ENCODE measurements around the gene PDZRN3.

Gene PDZRN3

DNA sequence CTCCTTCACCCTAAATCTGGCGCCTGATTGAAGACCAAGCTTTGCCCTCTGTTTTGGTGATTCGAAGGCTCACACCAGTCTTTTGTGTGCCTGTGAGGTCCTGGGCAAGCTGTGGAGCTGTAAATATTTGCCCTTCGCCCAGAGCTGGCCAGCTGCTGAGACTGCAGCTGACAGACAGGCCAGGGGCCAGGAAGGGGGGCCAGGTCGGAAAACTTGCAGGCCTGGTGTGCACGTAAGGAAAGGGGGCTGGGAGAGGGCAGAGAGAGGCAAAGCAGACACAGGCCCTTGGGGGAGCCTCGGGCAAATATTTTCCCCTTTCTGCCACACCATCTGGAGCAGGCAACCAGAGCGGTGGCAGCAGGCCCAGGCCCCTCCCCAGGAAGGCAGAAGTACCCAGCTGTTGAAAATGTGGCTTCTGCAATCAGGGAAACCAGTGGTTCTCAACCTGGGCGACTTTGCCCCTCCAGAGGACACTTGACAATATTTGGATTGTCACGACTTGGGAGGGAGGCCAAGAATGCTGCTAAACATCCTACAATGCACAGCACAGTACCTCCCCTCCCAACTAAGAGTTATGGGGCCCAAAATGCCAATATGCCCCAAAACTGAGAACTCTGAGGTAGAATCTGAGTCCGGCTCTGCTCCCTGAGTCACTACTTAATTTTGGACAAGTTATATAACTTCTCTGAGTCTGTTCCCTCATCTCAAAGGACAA lies 2.5 kb downstream of the PDZRN3 start:
- no peak for DNase-seq (ENCODE audit: low read depth)

GRCh38 chr3:73621388-73621787 lies 3.4 kb downstream of the PDZRN3 start:
- no peak for DNase-seq (ENCODE audit: low read depth)

- no peak for DNase-seq (ENCODE audit: low read depth)
Measured at GRCh38 chr3:73618461-73618860, 6.3 kb downstream of the PDZRN3 start.

GRCh38 chr3:73616056-73616455 lies 8.7 kb downstream of the PDZRN3 start:
- no peak for DNase-seq (ENCODE audit: low read depth)

GRCh38 chr3:73614419-73614818 lies 10.3 kb downstream of the PDZRN3 start:
- DNase-seq (ENCODE audit: low read depth) = no peak

- no peak for DNase-seq (ENCODE audit: low read depth)
Measured at GRCh38 chr3:73611176-73611575, 13.6 kb downstream of the PDZRN3 start.

DNA sequence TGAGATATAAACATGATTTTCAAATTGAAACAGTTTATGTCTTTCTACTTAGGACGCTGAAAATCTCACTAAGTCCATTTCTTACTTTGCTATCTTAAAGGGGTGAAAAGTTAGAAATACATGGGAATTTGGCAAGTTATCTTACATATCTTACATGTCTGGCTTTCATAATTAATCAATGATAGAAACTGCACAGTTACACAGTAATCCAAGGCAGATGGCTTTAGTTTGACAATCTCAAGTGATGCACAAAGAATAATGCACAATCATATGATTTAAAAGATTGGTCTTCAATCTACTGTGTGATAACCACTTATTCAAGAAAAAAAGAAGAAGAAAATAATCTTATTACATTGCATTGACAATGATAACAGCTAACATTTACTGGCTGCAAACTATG lies 14.2 kb downstream of the PDZRN3 start:
- no peak for DNase-seq (ENCODE audit: low read depth)

GRCh38 chr3:73609655-73610054 lies 15.1 kb downstream of the PDZRN3 start:
- no peak for DNase-seq (ENCODE audit: low read depth)

DNA sequence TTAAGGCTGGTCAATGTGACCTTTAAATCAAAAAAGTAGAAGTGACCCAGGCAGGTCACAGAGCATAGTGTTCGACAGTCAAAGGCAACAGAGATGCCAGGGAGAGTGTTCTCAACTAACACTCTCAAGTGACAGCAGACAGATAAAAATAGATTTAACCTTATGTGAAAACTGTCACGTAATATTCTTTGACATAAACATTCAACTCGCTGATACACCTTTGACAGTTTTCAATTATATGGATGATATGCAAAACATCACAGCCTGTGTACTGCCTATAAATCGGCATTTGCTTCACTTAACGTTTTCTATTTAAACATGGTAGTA lies 15.5 kb downstream of the PDZRN3 start:
- no peak for DNase-seq (ENCODE audit: low read depth)

DNA sequence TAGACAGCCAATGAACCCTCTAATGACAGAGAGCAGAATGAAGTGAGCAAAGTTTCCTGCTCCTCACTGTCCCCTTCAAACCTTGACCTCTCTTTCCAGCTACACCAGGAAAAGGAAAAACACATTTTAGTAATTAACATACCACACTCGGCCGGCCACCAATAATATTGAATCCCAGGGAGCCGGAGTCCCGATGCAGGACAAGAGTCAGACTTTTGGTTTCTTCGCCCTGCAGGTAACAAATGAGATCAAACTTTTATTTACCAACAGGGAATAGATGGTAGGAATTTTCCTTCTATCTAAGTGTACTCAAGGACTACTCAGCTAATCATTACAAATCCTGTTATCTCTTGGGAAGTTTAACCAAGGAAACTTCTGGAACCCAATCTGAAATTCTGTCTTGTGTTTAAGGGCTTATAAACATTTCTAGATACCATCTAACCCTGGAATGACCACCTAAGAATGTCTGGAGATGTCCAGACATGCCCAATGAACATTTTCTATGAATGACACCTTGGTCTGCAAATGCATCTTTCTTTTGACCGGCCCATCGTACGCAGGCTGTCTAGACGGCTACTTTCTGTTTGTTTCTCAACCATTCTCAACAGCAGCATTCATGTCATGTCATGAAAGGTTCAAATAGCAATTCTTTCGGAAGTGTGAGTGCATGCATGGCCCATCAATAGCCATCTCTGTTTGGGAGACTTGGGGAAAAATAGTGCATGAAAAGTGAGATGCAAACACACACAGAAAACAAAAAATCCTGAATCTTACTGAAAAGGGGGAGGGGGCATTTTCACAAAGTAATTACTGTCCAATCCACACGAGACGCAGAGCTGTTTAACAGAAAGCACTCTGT lies 16.1 kb downstream of the PDZRN3 start:
- DNase-seq (ENCODE audit: low read depth) = no peak

DNA sequence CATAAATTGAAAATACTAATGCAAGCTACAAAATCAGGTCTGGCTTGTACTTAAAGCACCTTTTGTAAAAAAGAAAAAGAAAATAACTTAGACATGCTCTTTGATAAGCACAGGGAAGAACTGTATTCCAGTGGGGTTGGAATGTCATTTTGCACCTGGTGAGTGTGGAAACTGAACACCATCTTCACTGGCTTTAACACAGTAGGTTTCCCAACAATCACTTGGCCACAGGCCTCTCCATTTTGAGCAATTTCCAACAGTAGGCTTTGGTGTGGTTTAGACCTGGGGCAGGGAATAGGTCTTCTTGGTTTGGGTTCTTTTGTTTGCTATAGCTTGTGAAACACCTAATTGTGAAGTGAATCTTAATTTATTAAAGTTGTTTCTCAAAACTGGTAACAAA lies 18.9 kb downstream of the PDZRN3 start:
- no peak for DNase-seq (ENCODE audit: low read depth)

DNA sequence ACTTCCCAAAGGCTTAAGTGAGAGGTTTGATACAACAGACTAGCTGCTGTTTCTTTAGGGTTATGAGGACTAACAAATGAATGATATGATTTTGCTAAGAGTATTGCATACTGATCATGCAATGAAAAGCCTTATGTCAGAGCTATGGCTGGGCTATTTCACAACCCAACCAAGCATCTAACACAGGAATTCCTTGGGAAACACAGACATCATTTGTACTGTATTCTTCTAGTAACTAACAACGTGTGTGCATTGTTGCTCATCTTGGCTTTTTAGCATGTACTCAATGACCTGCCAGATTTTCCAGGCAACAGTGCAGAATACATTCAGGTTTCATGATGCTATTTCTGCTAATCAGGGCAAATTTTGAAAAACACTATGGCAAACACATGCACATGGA lies 19.3 kb downstream of the PDZRN3 start:
- no peak for DNase-seq (ENCODE audit: low read depth)

DNA sequence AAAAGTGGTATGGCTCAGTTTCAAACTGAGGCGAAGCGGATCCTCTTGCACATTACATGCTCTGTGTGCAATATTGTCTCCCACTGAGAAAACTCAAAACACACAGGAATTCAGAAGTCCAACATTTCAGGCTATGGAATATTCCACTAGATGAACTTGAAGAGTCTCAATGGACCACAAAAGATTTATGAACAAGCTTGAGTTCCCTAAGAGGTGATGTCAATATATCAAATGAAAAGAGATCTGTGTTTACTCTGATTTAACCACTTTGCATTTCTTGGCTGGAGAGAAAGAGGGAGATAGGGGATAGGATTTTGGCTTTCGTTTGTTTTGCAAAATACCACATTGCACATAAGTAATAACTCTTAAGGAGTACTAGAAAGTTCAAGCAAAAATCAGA lies 20.3 kb downstream of the PDZRN3 start:
- DNase-seq (ENCODE audit: low read depth) = no peak

DNA sequence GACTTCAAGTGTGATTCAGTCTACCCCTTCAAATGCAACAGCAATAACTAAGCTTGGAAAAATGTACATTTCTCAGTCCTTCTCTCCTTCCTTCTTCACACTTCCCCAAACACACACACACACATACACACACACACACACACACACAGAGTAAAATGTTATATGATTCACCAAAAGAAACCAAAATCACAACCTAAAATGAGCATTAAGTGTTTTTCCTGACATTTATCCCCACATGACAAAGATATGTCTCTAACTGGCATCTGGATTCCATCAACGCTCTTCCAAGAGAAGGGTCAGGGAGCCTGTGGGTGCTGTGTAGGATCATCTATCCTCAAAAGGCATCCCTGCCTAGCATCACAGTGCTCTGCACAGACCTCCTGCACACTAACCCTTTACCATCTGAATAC lies 21.0 kb downstream of the PDZRN3 start:
- no peak for DNase-seq (ENCODE audit: low read depth)

DNA sequence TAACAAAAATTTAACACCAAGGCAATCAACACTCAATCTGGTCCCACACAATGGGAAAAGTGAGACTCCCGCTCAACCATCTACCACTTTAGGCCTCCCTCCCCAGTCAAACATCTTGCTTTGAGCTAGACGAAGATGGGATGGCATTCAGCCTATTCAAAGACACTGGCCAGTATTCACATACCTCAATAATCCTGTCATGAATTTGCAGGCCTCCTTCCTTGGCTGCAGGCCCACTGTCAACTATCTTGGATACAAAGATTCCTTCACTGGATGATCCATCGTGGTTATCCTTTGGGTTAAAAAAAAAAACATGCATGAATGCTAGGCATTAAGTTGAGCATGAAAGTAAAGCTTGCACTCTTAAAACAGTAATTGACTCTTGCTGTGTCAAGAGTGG lies 22.6 kb downstream of the PDZRN3 start:
- no peak for DNase-seq (ENCODE audit: low read depth)

GRCh38 chr3:73601481-73601880 lies 23.3 kb downstream of the PDZRN3 start:
- DNase-seq (ENCODE audit: low read depth) = no peak

DNA sequence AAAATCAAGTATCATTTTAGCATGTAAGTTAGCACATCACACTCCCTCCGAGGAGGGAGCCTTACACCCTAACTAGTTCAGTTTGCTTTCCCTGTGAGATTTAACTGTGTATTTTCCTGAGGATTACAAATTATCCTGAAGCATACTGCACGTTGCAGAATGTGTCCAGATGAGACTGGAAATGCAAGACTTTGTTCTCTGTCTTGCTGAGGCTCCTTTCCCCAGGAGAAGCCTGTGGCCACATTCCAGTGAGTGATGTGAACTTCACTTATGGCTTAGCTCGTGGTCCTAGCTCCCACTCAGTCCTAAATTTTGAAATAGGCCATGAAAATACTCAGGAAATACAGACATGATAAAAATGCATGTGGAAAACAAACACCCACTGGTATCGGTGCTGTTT lies 23.7 kb downstream of the PDZRN3 start:
- no peak for DNase-seq (ENCODE audit: low read depth)

DNA sequence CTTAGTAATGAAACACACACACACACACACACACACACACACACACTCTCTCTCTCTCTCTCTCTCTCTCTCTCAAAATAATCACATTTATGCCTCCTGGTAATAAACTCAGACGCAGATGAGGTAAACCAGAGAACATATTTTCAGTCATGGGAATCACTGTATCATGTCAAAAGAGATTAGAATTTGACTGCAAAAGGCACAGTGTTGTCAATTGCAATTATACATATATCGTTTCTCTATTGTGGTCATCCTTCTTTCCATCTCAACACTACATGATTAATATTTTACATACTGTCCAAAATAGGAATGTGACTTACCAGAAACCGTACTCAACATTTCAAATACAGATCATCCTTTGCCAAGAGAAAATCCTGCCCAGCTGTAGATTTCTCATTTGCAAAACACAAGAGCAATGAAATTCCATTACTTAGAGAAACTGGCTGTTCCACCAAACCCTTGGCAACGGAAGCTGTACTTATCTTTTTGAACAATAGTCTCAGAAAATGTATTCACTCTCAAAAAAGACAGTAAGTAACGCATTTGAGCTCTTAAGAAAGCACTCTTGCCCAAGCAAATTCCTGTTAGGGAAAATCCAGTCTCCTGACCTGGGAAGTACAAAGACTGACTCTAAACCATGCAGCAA lies 24.3 kb downstream of the PDZRN3 start:
- DNase-seq (ENCODE audit: low read depth) = no peak

DNA sequence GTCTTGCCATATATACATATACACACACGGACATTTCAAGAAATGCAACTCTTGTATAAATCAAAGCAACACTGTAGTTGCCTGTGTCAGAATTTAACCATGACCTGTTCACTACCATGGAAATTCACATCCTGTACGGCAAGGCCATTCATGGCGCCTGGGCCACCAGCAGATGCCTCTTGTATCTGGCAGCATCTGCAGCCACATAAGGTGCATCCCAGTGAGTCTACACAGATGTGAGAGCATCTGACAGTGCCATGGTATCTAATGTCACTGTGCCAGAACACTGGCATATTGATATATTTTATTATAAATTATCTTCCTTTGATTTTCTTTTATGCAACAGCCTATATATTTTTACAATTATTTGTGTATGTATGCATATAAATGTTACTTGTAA lies 25.1 kb downstream of the PDZRN3 start:
- DNase-seq (ENCODE audit: low read depth) = no peak

DNA sequence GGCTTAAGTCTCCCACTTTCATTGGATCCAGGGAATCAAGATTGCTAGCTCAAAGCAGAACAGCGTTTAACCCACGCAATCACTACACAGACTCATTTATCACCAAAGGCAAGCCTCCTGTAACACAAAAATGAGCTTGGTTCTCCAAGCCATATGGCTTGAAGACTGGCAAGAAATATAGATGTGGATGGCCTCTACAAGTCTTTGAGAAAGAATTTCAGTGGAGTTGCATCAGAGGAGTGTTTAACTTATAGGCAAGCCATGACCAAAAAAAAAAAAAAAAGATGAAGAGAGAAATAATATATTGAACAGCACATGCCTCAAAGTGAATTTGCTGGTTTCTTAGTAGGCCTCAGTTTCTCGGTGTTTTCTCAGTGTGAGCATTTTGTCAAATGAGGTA lies 27.3 kb downstream of the PDZRN3 start:
- no peak for DNase-seq (ENCODE audit: low read depth)

GRCh38 chr3:73592154-73593144 lies 32.3 kb downstream of the PDZRN3 start:
- no peak for DNase-seq (ENCODE audit: low read depth)

DNA sequence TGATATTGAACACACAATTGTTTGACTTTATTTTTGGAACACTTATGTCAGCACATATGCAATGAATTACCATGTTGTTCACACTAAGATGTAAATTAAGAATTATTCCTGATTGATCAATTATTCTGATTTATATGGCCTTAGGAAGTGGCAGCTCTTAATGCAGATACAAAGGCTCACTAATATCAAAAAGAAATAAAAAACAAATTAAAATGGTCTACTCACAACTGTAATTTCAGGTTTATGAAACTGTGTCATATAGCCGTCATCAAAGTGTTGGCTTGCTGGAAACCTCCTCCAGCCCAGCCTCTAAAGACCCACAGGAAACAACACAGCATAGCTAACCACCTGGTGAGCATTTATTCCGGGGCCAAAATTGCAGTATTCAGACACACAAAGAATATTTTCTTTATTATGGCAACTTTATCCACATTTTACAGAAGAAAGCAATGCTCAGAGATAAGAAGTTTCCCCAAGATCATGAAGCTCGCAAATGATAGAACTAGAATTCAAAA lies 33.4 kb downstream of the PDZRN3 start:
- DNase-seq (ENCODE audit: low read depth) = no peak
